ENCODE measurements around the gene SCART1.
"Not testable (repeated sequence)": the region's sequence is repeated elsewhere in the genome, so short reads cannot be mapped to it uniquely, and the experiment has no call there.

- TF ChIP-seq EZH2phosphoT487 (conservative IDR thresholded peaks at IDR 0.05; ENCODE audit: low read length); CTCF (IDR thresholded peaks at IDR 0.05; ENCODE audit: insufficient read depth, low read length, poor library complexity, severe bottlenecking): not testable (repeated sequence)
These were observed 24.2 kb upstream of the SCART1 start for GRCh38 chr10:133429571-133429970.

Measured in SU-DHL-6 (cell line).